HEK293 (cell line): ENCODE data around the gene TIGD1.

ENCODE experiments used
- CTCF ChIA-PET: fragments of 350-600 bp; formaldehyde crosslinking; extraction: SDS; loops from one replicate; lab custom pipeline; 2021; ENCODE audit warnings: antibody characterized with exemption; lab: Yijun Ruan, JAX
- POLR2A ChIA-PET: fragments of 300-600 bp; formaldehyde crosslinking; extraction: SDS; loops from one replicate; lab custom pipeline; 2020; ENCODE audit warnings: antibody characterized with exemption, inconsistent platforms; lab: Yijun Ruan, JAX
- H3K27ac ChIP-seq: fragments of 200-500 bp; sonication (Bioruptor generic); 2 replicates; pipeline ENCODE4 v1.5.1; 2014; ENCODE audit warnings: low read depth, low read length, control low read depth, inconsistent platforms; ENCODE audit errors: extremely low read depth
- H3K36me3 ChIP-seq, 2 experiments: fragments of 200-500 bp in 1 of 2; sonication (Bioruptor generic) in 1 of 2; 1 replicate in 1 of 2; 2 replicates in 1 of 2; pipeline ENCODE4 v1.5.1; 2014 to 2017; ENCODE audit warnings: inconsistent platforms in 2 of 2, low read length in 2 of 2; ENCODE audit not compliant: control insufficient read depth in 2 of 2, insufficient read depth in 1 of 2
- H3K4me1 ChIP-seq: fragments of 200-500 bp; sonication (Bioruptor generic); 2 replicates; pipeline ENCODE4 v1.5.1; 2014; ENCODE audit warnings: mild to moderate bottlenecking, low read length, inconsistent platforms; ENCODE audit not compliant: control insufficient read depth, insufficient read depth
- H3K4me3 ChIP-seq: 2 replicates; pipeline ENCODE4 v1.5.1; 2011; ENCODE audit warnings: low read depth, mild to moderate bottlenecking, control low read depth, low read length, moderate library complexity
- H3K9me3 ChIP-seq: fragments of 200-500 bp; sonication (Bioruptor generic); 2 replicates; pipeline ENCODE4 v1.5.1; 2014; ENCODE audit warnings: low read depth, low read length, inconsistent platforms; ENCODE audit not compliant: control insufficient read depth, insufficient read depth
- HOXD13 ChIP-seq: sonication (generic); formaldehyde crosslinking; IDR thresholded peaks from 2 replicates; pipeline ENCODE4 v1.8.0; 2022; ENCODE audit warnings: missing genetic modification reagents, borderline replicate concordance
- INSM2 ChIP-seq: fragments of 450-650 bp; formaldehyde crosslinking; IDR thresholded peaks from 2 replicates; pipeline ENCODE4 v1.5.1; 2016; ENCODE audit warnings: missing biosample characterization, missing genetic modification characterization
- PRDM10 ChIP-seq: fragments of 450-650 bp; formaldehyde crosslinking; IDR thresholded peaks from 2 replicates; pipeline ENCODE4 v1.5.1; 2016; ENCODE audit warnings: missing biosample characterization, missing genetic modification characterization
- REST ChIP-seq: fragments of 450-650 bp; formaldehyde crosslinking; IDR thresholded peaks from 2 replicates; pipeline ENCODE4 v1.5.1; 2016; ENCODE audit warnings: missing biosample characterization, missing genetic modification characterization
- SETDB1 ChIP-seq: IDR thresholded peaks from one replicate; pipeline ENCODE4 v1.6.1; 2017; ENCODE audit warnings: mild to moderate bottlenecking, low read length, moderate library complexity, mixed read lengths; ENCODE audit not compliant: insufficient read length
- SP2 ChIP-seq: fragments of 450-650 bp; formaldehyde crosslinking; IDR thresholded peaks from 2 replicates; pipeline ENCODE4 v1.5.1; 2016; ENCODE audit warnings: missing biosample characterization, missing genetic modification characterization
- TSHZ1 ChIP-seq: fragments of 450-650 bp; formaldehyde crosslinking; IDR thresholded peaks from 2 replicates; pipeline ENCODE4 v1.5.1; 2016; ENCODE audit warnings: missing biosample characterization, missing genetic modification characterization, borderline replicate concordance
- ZBTB49 ChIP-seq: fragments of 450-650 bp; formaldehyde crosslinking; IDR thresholded peaks from 2 replicates; pipeline ENCODE4 v1.5.1; 2016; ENCODE audit warnings: missing biosample characterization, missing genetic modification characterization, low read depth
- ZFHX2 ChIP-seq: fragments of 450-650 bp; formaldehyde crosslinking; conservative IDR thresholded peaks from 2 replicates; pipeline ENCODE4 v1.5.1; 2016; ENCODE audit warnings: missing biosample characterization, missing genetic modification characterization
- ZNF114 ChIP-seq: fragments of 450-650 bp; formaldehyde crosslinking; IDR thresholded peaks from 2 replicates; pipeline ENCODE4 v1.5.0; 2017; ENCODE audit warnings: missing biosample characterization, missing genetic modification characterization
- ZNF239 ChIP-seq: fragments of 450-650 bp; formaldehyde crosslinking; IDR thresholded peaks from 2 replicates; pipeline ENCODE4 v1.5.1; 2016; ENCODE audit warnings: missing biosample characterization, missing genetic modification characterization
- ZNF416 ChIP-seq: fragments of 450-650 bp; formaldehyde crosslinking; IDR thresholded peaks from 2 replicates; pipeline ENCODE4 v1.5.1; 2016; ENCODE audit warnings: missing biosample characterization, missing genetic modification characterization
- ZNF529 ChIP-seq: fragments of 450-650 bp; formaldehyde crosslinking; IDR thresholded peaks from 2 replicates; pipeline ENCODE4 v1.5.1; 2017; ENCODE audit warnings: missing genetic modification characterization, missing biosample characterization; ENCODE audit not compliant: insufficient replicate concordance
- ZNF561 ChIP-seq: fragments of 450-650 bp; IDR thresholded peaks from 2 replicates; pipeline ENCODE4 v1.5.1; 2018; ENCODE audit warnings: missing biosample characterization, missing genetic modification characterization, borderline replicate concordance
- ZNF645 ChIP-seq: fragments of 450-650 bp; formaldehyde crosslinking; IDR thresholded peaks from 2 replicates; pipeline ENCODE4; 2016; ENCODE audit warnings: missing biosample characterization, missing genetic modification characterization
- ZNF658 ChIP-seq: fragments of 450-650 bp; formaldehyde crosslinking; IDR thresholded peaks from 2 replicates; pipeline ENCODE4; 2016; ENCODE audit warnings: missing biosample characterization, missing genetic modification characterization
- ZNF837 ChIP-seq: fragments of 450-650 bp; formaldehyde crosslinking; IDR thresholded peaks from 2 replicates; pipeline ENCODE4 v1.5.1; 2016; ENCODE audit warnings: missing biosample characterization, missing genetic modification characterization
- ZSCAN16 ChIP-seq: fragments of 450-650 bp; formaldehyde crosslinking; IDR thresholded peaks from 2 replicates; pipeline ENCODE4 v1.5.1; 2016; ENCODE audit warnings: missing biosample characterization, missing genetic modification characterization
- ZXDB ChIP-seq: fragments of 450-650 bp; formaldehyde crosslinking; IDR thresholded peaks from 2 replicates; pipeline ENCODE4 v1.5.1; 2016; ENCODE audit warnings: missing biosample characterization, missing genetic modification characterization

TIGD1 gene

GRCh38 chr2:232541961-232542714 lies 8.2 kb downstream of the TIGD1 start (continued):
- TF ChIP-seq TSHZ1 (tag by site-specific recombination) (no peak), SETDB1 (no peak), PRDM10 (tag by site-specific recombination) (no peak), INSM2 (tag by site-specific recombination) (no peak), ZNF837 (no peak), ZSCAN16 (no peak)

- ChIA-PET POLR2A (no interaction called here), CTCF (no interaction called here)
- no peaks in the 10 kb centered on the region for H3K4me1 ChIP-seq
- no peaks in the 10 kb centered on the region for H3K9me3 ChIP-seq
- no peak overlapping the region for H3K4me3 ChIP-seq
- H3K36me3 ChIP-seq: peaks cover 5 to 14% of the 10 kb centered on the region in 2 experiments; a peak in 2 of 3 replicates
- H3K27ac ChIP-seq: no peak overlapping the region
- TF ChIP-seq ZFHX2 (tag by site-specific recombination) (no peak), ZNF529 (tag by site-specific recombination) (no peak), SP2 (no peak), ZNF114 (tag by site-specific recombination) (no peak), ZNF239 (no peak), ZNF561 (tag by site-specific recombination) (no peak), ZBTB49 (no peak), ZNF416 (tag by site-specific recombination) (no peak), ZXDB (tag by site-specific recombination) (no peak), ZNF658 (tag by site-specific recombination) (no peak), REST (tag by site-specific recombination) (no peak), ZNF645 (tag by site-specific recombination) (no peak), HOXD13 (no peak)
These were observed 9.0 kb downstream of the TIGD1 start for GRCh38 chr2:232541195-232541960.
